Skin epidermis (tissue), 12 donors: Measurements from ENCODE around the gene ITGA11.
"Not testable (repeated sequence)": the region's sequence is repeated elsewhere in the genome, so short reads cannot be mapped to it uniquely, and the experiment has no call there.

Source experiments
- H3K27ac ChIP-seq, 21 experiments: fragments of 200-600 bp; sonication (generic) in 11 of 21; one replicate each; pipeline ENCODE4 v1.5.0; 2020; ENCODE audit warnings: mild to moderate bottlenecking in 3 of 21, inconsistent platforms in 2 of 21, moderate library complexity in 2 of 21
- H3K4me3 ChIP-seq, 7 experiments: fragments of 200-600 bp; sonication (generic) in 2 of 7; one replicate each; pipeline ENCODE4 v1.5.0; 2020; ENCODE audit warnings: inconsistent platforms in 2 of 7, mild to moderate bottlenecking in 2 of 7, moderate library complexity in 1 of 7

Gene ITGA11

GRCh38 chr15:68427366-68427765, 4.6 kb downstream of the ITGA11 start:
- Histone ChIP-seq H3K4me3 (no peak overlapping the region), H3K27ac (no peak overlapping the region)

DNA sequence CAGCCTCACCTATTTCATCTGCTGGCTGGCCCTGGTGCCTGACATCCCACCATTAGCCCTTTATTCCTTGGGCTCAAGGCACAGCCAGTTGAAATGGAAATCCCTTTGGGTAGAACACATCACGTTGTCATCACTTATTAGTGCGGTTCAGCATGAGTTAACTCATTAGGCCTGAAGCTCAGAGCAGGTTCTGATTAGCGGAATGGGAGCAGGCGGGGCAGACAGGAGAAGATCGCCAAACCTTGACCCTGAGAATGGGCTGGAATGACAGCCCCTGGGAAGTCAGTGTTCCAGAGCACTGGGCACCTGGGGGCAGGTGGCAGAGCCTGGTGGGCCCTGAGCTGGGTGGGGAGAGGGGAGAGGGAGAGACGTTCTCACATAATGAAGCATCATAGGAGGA, 5.8 kb downstream of the ITGA11 start:
- peak overlapping the region in 6 of 21 experiments; percentile 2 to 59 (median 11) for H3K27ac ChIP-seq
- H3K4me3 ChIP-seq: no peak overlapping the region

DNA sequence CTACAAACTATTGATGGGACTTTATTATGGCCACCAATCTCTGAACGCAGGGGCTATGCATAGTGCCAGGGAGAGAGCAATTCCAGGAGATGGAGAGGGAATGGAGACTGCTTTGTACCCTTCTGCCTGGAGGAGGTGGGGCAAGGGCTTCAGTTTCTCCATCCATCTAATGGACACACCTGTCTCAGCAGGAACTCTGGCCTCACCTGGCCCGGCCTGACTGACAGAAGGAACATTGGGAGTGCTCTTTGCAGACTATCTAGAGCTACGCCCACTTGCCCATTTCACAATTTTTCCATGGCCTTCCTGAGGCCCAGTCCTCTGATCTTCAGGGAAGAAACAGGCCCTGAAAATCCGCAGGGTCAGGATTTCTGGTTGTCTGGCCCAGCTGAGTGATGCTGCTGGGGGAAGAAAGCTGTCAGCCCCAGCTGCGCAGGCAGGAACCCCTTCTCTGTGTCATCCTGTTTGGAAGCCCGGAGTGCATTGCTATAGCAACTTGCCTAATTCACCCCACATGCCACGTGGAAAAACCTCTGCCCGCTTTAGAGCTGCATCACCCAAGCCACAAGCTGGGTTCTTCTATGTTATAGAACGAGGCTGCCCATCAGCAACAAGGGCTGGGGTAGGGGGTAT, 6.4 kb downstream of the ITGA11 start:
- Histone ChIP-seq H3K4me3 (no peak overlapping the region), H3K27ac (peak overlapping the region in 6 of 21 experiments; percentile 2 to 59 (median 11))

DNA sequence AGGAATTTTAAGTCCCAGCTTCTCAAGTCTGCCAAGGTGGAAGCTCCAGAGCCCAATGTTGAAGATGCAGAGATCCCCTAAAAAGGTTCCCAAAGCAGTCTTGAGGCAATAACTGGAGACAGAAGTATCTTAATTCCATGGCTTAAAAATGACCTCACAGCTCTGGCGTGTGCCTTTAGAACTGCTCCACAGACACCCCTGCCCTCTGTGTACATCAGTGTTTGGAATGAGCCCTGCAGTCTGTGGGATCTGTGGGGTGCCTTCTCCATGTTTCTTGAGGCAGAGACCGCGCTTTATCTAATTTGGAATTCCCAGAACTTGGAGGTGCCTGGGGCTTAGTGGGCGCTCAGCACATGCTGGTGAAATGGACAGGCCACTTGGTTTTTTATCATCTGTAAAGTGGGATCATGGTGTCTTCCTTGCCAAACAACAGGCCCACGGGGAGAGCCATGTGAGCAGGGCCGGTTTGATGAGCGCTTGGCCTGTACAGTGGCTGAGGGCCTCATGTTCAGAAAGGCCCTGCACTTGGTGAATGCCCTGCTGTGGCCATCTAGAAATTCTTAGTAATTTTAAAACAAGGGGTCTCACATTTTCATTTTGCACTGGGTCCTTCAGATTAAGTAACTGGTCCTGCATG, 7.1 kb downstream of the ITGA11 start:
- H3K4me3 ChIP-seq: no peak overlapping the region
- peak overlapping the region in 1 of 21 experiments; percentile 59 for H3K27ac ChIP-seq

DNA sequence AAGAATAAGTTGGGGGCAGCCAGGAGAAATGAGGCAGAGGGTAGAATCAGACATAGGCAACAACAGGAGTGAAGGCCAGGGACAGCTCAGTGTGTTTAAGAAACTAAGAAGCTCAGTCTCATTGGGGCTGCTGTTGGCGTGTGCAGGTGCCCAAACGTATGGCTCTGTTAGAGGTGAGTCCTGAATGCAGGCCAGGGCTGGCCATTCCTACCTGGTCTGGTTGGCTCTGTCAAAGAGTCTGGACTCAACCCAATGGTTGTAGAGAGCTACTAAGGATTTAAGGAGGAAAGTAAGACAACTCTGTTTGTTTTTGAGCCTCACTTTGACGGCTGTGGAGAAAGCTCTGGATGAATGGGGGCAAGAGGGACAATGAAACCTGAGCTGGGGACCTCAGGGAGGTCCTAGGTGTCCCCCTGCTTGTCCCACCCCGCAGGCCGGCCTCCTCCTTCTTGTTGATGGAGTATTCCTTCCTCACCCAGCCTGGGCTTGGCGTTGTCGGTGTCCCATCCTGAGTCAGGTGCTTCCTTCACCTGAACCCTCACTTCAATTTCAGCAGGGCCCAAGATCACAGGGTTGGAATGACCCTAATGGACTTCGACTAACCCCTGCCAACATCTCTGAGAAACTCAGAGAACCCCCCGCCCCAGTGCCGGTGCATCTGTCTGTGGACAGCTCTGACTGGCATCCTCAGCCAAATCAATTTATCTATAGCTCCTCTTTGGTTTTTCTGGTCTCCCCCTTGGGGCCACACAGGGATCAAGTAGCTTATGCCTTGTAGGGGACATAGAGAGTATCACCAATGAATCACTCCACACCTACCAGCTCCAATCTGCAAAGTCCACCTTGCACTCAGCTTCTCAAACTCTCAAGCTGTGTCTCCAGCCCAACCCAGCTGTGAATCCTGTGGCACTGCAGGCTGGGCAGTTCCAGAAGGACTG, 8.3 kb downstream of the ITGA11 start:
- H3K27ac ChIP-seq: no peak overlapping the region
- H3K4me3 ChIP-seq: no peak overlapping the region

- not testable (repeated sequence) for H3K4me3 ChIP-seq
- peak overlapping the region in 1 of 21 experiments; percentile 53 for H3K27ac ChIP-seq
Observed at GRCh38 chr15:68422403-68423145, 9.4 kb downstream of the ITGA11 start.

- peak overlapping the region in 2 of 21 experiments; percentile 14 to 53 for H3K27ac ChIP-seq
- H3K4me3 ChIP-seq: no peak overlapping the region
Observed at GRCh38 chr15:68421798-68422402, 10.1 kb downstream of the ITGA11 start.

GRCh38 chr15:68421115-68421551, 10.8 kb downstream of the ITGA11 start:
- Histone ChIP-seq H3K27ac (peak overlapping the region in 1 of 21 experiments; percentile 14), H3K4me3 (no peak overlapping the region)

DNA sequence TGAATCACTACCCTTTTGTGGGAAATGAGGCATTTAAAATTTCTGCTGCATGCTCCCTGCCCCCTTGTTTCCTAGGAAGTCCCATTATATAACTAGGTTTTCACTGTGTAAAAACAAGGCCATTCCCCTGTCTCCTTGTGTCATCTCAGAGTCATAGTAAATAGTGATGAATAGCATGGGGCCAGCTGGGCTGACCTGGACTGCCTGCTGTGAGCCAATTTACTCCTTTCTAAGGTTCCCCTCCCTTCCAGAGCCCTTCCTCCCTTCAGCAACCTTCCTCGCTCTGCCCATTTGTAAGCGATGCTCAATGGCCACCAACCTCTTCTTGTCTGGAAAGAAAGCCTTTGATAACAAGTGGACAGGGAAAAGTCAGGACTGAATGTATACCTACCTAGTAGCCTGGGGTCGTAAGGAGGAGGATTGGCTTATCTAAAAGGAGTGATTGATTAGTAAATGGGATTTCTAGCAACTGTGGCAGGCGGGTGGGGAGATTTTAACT, 11.7 kb downstream of the ITGA11 start:
- no peak overlapping the region for H3K4me3 ChIP-seq
- H3K27ac ChIP-seq: no peak overlapping the region

DNA sequence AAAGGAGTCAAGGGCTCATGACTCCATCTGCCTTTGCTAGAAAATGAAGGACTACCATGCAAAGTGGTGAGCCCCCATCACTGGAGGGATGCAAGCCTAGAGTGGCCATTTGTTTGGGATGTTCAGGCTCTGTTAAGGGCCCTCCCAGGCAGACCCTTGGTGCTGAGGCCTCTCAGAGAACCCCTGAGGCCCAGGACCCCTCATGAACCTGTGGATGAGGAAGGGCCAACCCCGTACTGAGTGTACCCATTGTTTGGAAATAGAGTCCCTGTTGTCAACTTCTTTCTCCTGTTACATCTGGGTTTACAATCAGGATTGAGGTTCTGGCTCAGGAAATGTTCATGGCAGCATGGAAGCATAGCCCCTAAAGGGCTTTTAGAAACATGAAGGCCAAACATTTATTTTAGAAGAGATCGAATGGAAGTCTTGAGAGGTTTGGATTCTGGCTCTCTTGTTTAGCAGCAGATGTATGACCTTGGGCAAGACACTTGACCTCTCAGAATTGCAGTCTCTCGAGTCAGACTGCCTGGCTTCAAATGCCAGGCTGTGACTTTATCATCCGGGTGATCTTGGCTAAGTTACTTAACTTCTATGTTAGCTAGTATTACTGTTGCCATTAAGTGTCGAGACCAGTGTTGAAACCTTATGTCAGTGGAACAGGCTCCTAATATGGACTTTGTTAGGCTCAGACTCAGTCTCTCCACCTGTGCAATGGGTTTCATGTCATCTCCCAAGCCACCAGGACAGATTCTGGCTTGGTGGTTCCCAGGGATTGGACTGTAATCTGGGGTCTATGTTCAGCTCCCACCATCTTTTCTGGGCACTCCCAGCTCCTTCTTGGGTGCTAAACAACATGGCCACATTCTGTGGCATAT, 12.4 kb downstream of the ITGA11 start:
- Histone ChIP-seq H3K4me3 (no peak overlapping the region), H3K27ac (peak overlapping the region in 1 of 21 experiments; percentile 4)

GRCh38 chr15:68418611-68419161, 13.3 kb downstream of the ITGA11 start:
- peak overlapping the region in 1 of 21 experiments; percentile 17 for H3K27ac ChIP-seq
- H3K4me3 ChIP-seq: no peak overlapping the region

- H3K27ac ChIP-seq: no peak overlapping the region
- no peak overlapping the region for H3K4me3 ChIP-seq
Observed at GRCh38 chr15:68417897-68418296, 14.1 kb downstream of the ITGA11 start.

GRCh38 chr15:68417051-68417450, 14.9 kb downstream of the ITGA11 start:
- H3K4me3 ChIP-seq: no peak overlapping the region
- no peak overlapping the region for H3K27ac ChIP-seq

DNA sequence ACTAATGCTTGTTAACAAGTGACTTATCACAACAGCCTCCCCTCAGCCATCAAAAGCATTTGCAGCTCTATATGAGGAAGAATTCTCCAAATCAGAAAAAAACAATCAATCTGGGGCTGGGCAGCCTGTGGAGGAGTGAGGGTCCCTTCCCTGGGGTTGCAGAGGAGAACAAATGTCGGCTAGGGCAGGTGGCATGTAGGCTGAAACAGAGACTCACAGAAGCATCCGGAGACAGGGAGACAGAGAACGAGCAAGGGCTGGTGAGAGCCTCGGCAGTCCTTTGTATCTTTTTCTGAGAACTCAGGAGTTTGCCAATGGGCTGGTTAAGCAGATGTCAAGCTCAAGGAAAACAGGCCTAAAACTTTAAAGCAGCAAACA, 15.8 kb downstream of the ITGA11 start:
- H3K27ac ChIP-seq: no peak overlapping the region
- no peak overlapping the region for H3K4me3 ChIP-seq

DNA sequence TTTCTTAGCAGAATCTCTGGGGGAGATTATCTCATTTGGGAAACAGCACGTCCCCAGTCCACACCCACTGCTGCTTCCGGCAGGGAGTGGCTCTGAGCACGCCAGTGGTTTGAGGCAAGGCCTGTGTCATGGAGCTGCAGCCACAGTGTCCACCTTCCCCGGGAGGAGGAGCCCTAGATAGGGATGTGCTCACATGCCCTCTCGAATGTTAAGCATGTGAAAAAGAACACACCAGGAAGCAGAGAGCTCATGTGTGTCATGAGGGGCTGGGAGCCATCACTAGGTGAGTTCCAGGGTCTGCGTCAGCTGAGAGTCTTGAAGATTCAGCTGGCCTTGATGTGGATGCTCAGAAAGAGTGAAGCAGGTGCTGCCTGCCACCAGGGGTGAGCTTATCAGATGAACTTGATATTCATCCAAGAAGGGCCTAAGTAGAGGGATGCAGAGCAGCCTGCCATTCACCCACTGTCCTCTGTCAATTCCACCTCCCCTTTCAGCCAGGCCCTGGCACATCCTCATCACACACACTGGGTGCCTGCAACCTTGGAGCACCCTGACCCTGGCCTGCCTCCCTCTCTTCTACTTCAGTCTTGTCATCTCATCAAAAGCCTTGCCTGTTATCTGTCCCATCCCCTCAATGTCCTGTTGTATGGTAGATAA, 16.3 kb downstream of the ITGA11 start:
- Histone ChIP-seq H3K27ac (no peak overlapping the region), H3K4me3 (no peak overlapping the region)

DNA sequence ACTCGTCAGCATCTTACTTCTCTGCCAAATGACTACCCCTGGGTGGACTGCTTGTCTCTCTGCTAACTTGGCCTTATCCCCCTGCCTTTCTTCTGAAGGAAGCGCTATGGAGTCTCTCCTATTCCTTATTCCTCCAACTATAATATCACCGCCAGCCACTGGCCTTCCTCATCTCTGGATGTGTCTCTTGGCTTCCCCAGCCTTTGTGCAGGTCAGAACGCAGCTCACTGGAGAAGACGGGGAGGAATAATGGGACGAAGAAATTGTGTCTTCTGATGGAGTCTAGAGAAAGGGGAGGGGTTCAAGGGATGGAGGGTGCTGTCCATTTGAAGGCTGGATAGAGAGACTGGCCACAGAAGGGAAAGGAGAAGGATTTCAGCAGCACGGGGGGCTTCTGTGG, 16.9 kb downstream of the ITGA11 start:
- Histone ChIP-seq H3K27ac (no peak overlapping the region), H3K4me3 (no peak overlapping the region)

GRCh38 chr15:68414591-68414990, 17.4 kb downstream of the ITGA11 start:
- Histone ChIP-seq H3K4me3 (no peak overlapping the region), H3K27ac (no peak overlapping the region)

DNA sequence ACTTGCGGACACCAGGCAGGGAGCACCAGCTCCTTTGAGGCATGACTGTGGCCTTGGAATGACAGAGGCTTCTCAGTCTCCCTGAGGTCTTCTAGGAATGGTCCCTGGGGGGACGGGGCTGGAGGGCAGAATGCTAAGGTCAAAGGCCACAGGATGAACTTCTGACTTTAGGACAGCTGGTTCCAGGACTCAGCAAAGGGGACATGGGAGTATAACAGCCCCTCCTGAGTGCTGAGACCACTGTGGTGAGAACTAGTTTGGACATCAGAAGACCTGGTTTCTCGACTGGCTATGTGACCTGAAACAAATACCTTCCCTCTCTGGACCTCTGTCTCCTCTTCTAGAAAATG, 17.8 kb downstream of the ITGA11 start:
- H3K27ac ChIP-seq: peak overlapping the region in 2 of 21 experiments; percentile 5 to 19
- H3K4me3 ChIP-seq: no peak overlapping the region
